Effector memory CD8-positive, alpha-beta T cell (primary cell): ENCODE results near the gene SLC39A7.

Experiments
- ATAC-seq: fragments of 150-1000 bp; cut with Tn5 transposase; replicated peaks from 2 replicates; pipeline ENCODE4 v1.10.0; 2021; ENCODE audit warnings: mild to moderate bottlenecking, moderate library complexity
- DNase-seq, 3 experiments: peaks; one replicate each; pipeline ENCODE4 v3.0.0; 2021
- H3K27ac Mint-ChIP-seq, 2 donors: one replicate each; pipeline ENCODE4 v1.8.0; 2022; ENCODE audit warnings: mild to moderate bottlenecking in 2 of 2, mixed read lengths in 2 of 2, moderate library complexity in 2 of 2
- H3K27me3 Mint-ChIP-seq, 2 donors: one replicate each; pipeline ENCODE4 v1.8.0; 2022; ENCODE audit warnings: mixed read lengths in 2 of 2
- H3K36me3 Mint-ChIP-seq: one replicate; pipeline ENCODE4 v1.8.0; 2022; ENCODE audit warnings: mild to moderate bottlenecking, moderate library complexity, mixed read lengths; ENCODE audit not compliant: insufficient read depth
- H3K4me1 Mint-ChIP-seq, 2 donors: one replicate each; pipeline ENCODE4 v1.8.0; 2022; ENCODE audit warnings: low read depth in 2 of 2, mixed read lengths in 2 of 2
- H3K4me3 Mint-ChIP-seq, 2 donors: one replicate each; pipeline ENCODE4 v1.8.0; 2022; ENCODE audit warnings: mild to moderate bottlenecking in 2 of 2, mixed read lengths in 2 of 2, moderate library complexity in 2 of 2
- H3K9me3 Mint-ChIP-seq, 2 donors: one replicate each; pipeline ENCODE4 v1.8.0; 2022; ENCODE audit warnings: mixed read lengths in 2 of 2
- total RNA-seq, 9 experiments: gene quantifications; one replicate each; lab custom pipeline; 2026; lab: John Stamatoyannopoulos, UW

SLC39A7 gene
- total RNA-seq: 30.5 to 120 (median 70.4) reads per million in 9 experiments

DNA sequence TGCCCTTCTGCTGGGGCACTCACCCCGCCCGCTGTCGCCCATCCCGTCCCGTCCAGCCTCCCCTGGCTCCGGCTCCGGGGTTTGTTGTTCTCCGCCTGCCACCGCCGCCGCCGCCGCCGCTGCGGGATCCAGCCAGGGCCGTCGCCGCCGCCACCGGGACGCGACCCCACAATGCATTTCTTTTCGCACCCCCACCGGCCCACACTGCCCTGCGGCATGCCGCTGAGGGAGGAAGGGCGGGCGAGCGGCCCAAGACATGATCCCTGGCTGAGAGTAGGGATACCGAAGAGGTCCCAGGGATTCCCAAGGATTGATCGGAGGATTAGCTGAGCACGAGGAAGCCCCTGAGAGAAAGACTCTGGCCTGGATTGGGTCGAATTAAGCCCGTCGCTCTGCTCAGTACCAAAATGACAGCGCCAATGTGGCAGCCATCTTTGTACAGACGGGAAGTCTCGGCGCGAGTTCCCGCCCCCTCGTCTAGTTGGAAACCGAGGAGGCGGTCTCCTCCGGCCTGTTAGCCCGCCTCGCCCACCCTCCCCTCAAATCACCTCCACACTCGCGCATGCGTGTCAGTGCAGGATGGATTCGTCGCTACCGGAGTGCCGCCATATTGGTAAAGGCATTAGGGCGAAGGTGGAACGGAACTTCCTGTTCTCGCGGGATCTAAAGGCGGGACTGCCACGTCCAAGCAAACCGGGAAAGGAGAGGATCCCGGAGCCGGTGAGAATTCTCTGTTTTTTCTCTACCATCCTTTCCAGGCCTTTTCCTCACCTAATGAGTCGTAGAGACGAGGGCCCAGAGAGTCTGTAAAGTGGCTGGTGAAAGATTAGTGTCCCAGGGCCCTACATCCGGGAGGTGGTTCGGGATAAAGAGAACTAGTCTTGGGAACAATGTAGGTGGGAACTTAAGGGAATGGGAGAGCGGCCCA is at the start of gene SLC39A7, which contains the start of gene RXRB:
SLC39A7 (plus strand) TSS at position 649 of the 928 bp plus-strand sequence. CDS start 379 bp downstream, outside the sequence.
RXRB (minus strand) TSS at position 447 of the 928 bp plus-strand sequence; CDS start at position 258, 189 bp downstream.
- Mint-ChIP-seq H3K36me3 (peaks cover 59% of the 10 kb centered on the region), H3K4me3 (peak within 1 kb of the TSS; percentile 100), H3K27ac (peak within 1 kb of the TSS; percentile 99), H3K9me3 (no peaks in the 10 kb centered on the region), H3K4me1 (peaks cover 67% of the 10 kb centered on the region in 2 donors), H3K27me3 (no peaks in the 10 kb centered on the region)
- DNase-seq (peak; percentile 95 to 96 (median 95)), ATAC-seq (peak; percentile 76)

- Mint-ChIP-seq H3K27me3 (peaks cover 31 to 41% of the 10 kb centered on the region in 2 donors), H3K27ac (no peak overlapping the region), H3K9me3 (peaks cover 5 to 11% of the 10 kb centered on the region in 2 donors), H3K4me1 (no peaks in the 10 kb centered on the region), H3K4me3 (no peak overlapping the region), H3K36me3 (peaks cover 3% of the 10 kb centered on the region)
- ATAC-seq (no peak), DNase-seq (no peak)
These were observed 49.6 kb upstream of the SLC39A7 start for GRCh38 chr6:33151050-33151449.

- H3K36me3 Mint-ChIP-seq: peaks cover 3% of the 10 kb centered on the region
- no peak overlapping the region for H3K27ac Mint-ChIP-seq
- no peak for ATAC-seq
- H3K27me3 Mint-ChIP-seq: peaks cover 21 to 28% of the 10 kb centered on the region in 2 donors
- H3K9me3 Mint-ChIP-seq: peaks cover 5 to 11% of the 10 kb centered on the region in 2 donors
- no peak for DNase-seq
- H3K4me3 Mint-ChIP-seq: no peak overlapping the region
- no peaks in the 10 kb centered on the region for H3K4me1 Mint-ChIP-seq
These were observed 46.3 kb upstream of the SLC39A7 start for GRCh38 chr6:33154349-33154748.

DNA sequence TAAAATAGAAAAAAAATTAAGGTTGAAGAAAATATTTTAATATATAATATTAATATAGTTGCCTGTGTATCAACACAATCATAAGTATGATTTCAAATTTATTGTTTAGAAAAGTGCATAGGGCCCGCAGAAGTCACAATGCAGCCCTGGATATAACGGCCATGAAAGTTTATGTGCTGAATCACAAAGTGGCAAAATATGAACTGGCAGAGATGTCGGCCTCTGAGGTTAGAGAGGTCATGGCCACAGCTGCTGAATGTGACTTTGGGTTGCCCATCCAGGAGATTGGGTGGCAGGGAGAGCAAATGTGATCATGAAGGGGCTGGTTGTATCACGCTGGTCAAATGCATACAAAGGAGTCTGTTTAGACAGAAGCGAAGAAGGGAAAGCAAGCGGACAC is 44.1 kb upstream of the SLC39A7 start:
- Mint-ChIP-seq H3K9me3 (peaks cover 5 to 11% of the 10 kb centered on the region in 2 donors), H3K27ac (no peak overlapping the region), H3K27me3 (peaks cover 16 to 17% of the 10 kb centered on the region in 2 donors), H3K4me3 (no peak overlapping the region), H3K36me3 (peaks cover 2% of the 10 kb centered on the region), H3K4me1 (peaks cover 5 to 7% of the 10 kb centered on the region in 2 donors)
- DNase-seq: no peak
- no peak for ATAC-seq

- Mint-ChIP-seq H3K27ac (no peak overlapping the region), H3K4me1 (peaks cover 9 to 11% of the 10 kb centered on the region in 2 donors)
- no peak for ATAC-seq
These were observed 43.7 kb upstream of the SLC39A7 start for GRCh38 chr6:33156964-33157363.

DNA sequence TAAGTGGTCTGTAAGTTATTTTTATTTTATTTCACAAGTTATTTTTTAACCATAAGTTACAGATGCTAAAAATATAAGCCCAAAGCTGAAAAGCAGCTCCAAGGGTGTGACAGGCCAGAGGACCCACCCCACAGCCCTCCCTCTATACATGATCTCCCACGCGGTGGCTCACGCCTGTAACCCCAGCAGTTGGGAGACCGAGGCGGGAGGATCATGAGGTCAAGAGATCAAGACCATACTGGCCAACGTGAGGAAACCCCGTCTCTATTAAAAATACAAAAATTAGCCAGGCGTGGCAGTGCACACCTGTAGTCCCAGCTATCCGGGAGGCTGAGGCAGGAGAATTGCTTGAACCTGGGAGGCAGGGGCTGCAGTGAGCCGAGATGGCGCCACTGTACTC is 40.6 kb upstream of the SLC39A7 start:
- Mint-ChIP-seq H3K9me3 (no peaks in the 10 kb centered on the region), H3K4me1 (peaks cover 10 to 15% of the 10 kb centered on the region in 2 donors), H3K4me3 (no peak overlapping the region), H3K36me3 (no peaks in the 10 kb centered on the region), H3K27ac (no peak overlapping the region), H3K27me3 (peaks cover 13 to 31% of the 10 kb centered on the region in 2 donors)
- ATAC-seq (no peak), DNase-seq (no peak)

More at GRCh38 chr6:33156964-33157363, 43.7 kb upstream of the SLC39A7 start:
- H3K4me3 Mint-ChIP-seq: no peak overlapping the region
- H3K36me3 Mint-ChIP-seq: no peaks in the 10 kb centered on the region
- DNase-seq: no peak
- peaks cover 17 to 20% of the 10 kb centered on the region in 2 donors for H3K27me3 Mint-ChIP-seq
- peaks cover under 1 to 7% of the 10 kb centered on the region in 2 donors for H3K9me3 Mint-ChIP-seq

DNA sequence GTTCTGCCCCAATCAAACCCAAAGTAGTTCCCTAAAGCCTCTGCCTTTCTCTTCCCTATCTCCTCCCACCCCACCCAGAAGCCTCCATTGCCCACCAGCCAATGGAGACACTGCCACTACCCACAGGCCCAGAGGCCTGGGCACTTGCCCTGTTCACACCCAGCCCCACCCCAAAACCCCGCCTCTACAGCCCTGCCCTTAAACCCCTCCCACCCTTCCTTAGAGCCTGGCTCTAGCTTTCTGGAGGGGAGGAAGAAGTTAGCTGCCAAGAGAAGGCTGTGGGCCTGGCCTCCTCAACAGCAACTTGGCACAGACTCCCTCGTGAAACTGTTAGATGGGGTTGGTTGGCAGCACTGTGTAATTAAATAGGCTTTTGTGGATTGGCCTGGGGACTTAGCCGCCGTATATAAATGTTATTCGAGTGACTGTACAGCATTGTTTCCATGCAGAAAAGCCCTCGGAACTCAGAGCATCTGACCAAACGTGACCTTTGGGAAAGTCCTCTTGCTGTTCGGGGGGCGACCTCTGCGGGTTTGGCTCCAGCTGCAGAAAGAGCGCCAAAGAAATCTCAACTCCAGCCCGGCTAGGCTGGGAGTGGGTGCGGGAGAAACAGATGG is 39.8 kb upstream of the SLC39A7 start:
- no peak for ATAC-seq

DNA sequence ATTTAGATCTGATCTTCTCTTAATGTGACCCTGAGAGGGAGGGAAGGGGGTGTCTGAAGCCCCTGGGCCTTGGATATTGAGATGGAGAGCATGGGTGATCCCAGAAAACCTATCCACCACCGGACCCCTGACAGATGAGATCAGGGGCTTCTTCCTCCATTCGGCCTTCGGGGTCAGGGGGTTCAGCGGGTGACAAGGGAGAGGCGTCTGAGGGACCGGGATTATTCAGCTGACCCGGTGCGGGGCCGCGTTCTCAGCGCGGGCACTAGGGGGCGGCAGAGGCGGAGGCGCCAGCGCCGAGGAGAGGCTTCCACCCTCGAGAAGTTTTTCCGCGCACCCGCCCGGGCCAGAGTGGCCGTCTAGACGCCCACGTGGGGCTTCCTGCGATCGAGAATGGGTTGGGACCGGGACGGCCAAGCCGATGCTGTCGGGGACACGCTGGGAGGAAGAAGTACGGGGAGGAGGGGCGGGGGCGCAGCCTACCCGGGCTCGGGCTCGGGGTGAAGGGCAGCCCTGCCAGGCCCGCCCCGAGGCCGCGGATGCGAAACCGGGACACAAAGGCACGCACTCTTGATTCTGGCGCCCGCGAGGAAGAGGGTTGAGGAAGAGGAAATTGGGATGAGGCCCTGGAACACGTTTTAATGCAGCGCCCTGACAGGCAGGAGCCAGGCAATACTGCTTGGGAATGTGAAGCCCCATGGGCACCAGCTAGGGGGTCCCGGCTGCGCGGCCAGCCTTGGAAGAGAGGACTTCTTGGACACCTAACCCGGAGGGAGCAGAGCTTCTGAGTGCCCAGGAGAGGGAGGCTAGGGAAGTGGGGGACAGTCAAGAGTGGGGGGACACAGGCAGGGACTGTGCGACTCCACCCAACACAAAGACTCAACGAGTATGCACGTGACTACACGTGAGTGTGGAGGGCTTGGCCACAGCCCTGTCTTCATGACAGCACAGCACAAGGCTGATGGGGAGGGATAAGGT is 39.0 kb upstream of the SLC39A7 start:
- ATAC-seq (peak; percentile 98), DNase-seq (peak; percentile 81 to 87 (median 85))

More for the DNA sequence above, 39.8 kb upstream of the SLC39A7 start:
- Mint-ChIP-seq H3K4me3 (peak overlapping the region; percentile 78 to 85), H3K9me3 (no peaks in the 10 kb centered on the region), H3K36me3 (no peaks in the 10 kb centered on the region), H3K27ac (peak overlapping the region in 1 of 2 donors; percentile 69), H3K4me1 (peaks cover 10 to 15% of the 10 kb centered on the region in 2 donors), H3K27me3 (peaks cover 16 to 37% of the 10 kb centered on the region in 2 donors)
- DNase-seq: no peak

DNA sequence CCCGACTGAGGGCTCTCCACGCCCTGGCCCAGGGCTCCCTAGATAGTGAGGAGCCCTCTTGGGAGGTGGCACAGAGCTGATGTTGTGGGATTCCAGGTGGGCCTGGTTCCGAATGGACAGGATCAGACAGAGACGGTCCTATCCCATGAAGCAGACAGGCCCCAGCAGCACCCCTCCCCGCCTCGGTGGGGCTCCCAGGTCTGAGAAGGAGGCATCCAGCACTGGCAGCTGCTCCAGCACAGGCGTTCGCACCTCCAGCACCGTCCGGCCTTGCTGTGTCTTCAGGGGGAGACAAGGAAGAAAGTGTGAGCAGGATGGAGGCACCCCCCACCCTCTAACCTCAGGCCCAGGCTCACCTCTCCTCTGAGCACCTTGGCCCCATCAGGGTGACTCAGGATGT is 37.1 kb upstream of the SLC39A7 start:
- H3K4me3 Mint-ChIP-seq: no peak overlapping the region
- H3K9me3 Mint-ChIP-seq: no peaks in the 10 kb centered on the region
- ATAC-seq (no peak), DNase-seq (no peak)
- H3K27ac Mint-ChIP-seq: no peak overlapping the region
- no peaks in the 10 kb centered on the region for H3K36me3 Mint-ChIP-seq
- H3K4me1 Mint-ChIP-seq: peaks cover 10 to 15% of the 10 kb centered on the region in 2 donors
- peaks cover 16 to 56% of the 10 kb centered on the region in 2 donors for H3K27me3 Mint-ChIP-seq

More for the DNA sequence above, 39.0 kb upstream of the SLC39A7 start:
- Mint-ChIP-seq H3K36me3 (no peaks in the 10 kb centered on the region), H3K4me3 (peak overlapping the region; percentile 78 to 85), H3K9me3 (no peaks in the 10 kb centered on the region), H3K27ac (peak overlapping the region in 1 of 2 donors; percentile 69), H3K4me1 (peaks cover 10 to 15% of the 10 kb centered on the region in 2 donors), H3K27me3 (peaks cover 18 to 46% of the 10 kb centered on the region in 2 donors)

- Mint-ChIP-seq H3K4me1 (peaks cover 10 to 15% of the 10 kb centered on the region in 2 donors), H3K27ac (no peak overlapping the region), H3K9me3 (no peaks in the 10 kb centered on the region), H3K4me3 (peak overlapping the region; percentile 9 to 26), H3K36me3 (no peaks in the 10 kb centered on the region), H3K27me3 (peaks cover 12 to 63% of the 10 kb centered on the region in 2 donors)
- DNase-seq (no peak), ATAC-seq (no peak)
These were observed 36.5 kb upstream of the SLC39A7 start for GRCh38 chr6:33164176-33164575.

DNA sequence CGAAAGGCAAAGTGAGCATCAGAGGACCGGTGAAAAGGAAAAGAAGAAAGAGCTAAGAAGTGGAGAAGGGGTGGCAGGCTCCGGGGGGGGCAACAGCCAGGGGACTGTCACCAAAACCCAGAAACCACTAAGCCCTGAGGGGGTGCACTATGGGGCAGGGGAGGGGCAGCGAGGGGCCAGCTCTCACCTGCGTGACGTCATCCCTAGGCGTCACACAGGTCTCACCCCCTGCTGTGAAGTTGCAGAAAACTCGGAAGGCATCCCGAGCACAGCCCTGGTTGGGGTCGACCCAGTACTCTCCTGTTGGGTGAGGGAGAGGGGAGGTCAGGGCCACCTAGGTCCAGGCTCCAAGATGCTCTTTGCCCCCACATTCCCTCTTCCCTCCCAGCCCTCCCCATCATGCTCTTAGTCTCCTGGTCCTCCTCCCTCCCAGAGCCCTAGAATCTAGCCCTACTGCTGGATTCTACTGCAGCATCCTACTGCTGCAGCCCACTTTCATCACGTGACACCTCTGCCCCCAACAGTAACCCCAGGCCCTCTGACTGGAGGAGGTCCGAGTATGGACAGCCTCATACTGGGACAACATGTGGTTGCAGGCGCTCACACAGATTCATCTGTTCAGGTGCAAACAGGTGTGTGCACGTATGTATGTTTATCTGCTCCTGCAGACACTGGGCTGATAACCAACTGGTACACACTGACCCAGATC is 35.8 kb upstream of the SLC39A7 start:
- Mint-ChIP-seq H3K4me3 (no peak overlapping the region), H3K27ac (no peak overlapping the region), H3K27me3 (peaks cover 12 to 63% of the 10 kb centered on the region in 2 donors), H3K9me3 (no peaks in the 10 kb centered on the region), H3K36me3 (peaks cover under 1% of the 10 kb centered on the region), H3K4me1 (peaks cover 10 to 15% of the 10 kb centered on the region in 2 donors)
- no peak for ATAC-seq
- DNase-seq: no peak
